ENCODE data around the gene PADI2. TPM values are rescaled to one million over a fixed set of nuclear protein-coding genes. Genes with fewer than 3 reads are reported as not detected.

Gene PADI2
- total and polyA plus RNA-seq, 9 of the 15 experiments (the other 6 are each of a cell fraction or from before 2014, with no cell fraction given): 0.01 to 0.11 (median 0.01) TPM; not detected in 5

DNA sequence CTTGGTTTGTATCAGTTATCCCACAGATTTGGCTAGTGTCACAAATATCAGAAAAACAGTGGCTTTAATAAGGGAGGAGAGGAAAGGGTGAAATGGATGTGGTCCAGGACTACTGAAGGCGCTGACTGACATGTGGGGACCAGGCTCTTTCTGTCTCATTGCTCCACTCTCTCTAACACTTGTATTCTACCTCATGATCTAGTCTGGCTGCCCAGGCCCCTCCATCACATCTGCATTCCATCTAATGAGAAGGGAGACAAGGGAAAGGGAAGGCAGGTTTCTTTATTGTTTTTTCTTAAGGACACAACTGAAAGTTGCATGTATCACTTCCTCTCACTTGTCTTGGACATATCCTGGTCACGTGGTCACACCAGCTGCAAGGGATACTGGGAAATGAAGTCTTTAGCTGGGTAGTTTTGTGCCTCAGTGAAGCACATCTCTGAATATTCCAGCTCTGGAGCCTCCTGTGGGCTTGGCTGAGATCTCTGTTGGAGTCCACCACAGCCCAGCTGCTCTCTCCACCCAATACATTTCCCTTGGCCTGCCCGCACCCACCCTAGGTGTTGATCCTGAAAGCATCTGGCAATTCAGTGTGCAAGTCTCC lies 42.0 kb upstream of the PADI2 start (continued):
- TF ChIP-seq, protein P1, sequence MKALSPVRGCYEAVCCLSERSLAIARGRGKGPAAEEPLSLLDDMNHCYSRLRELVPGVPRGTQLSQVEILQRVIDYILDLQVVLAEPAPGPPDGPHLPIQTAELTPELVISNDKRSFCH (CRISPR knock-in tag; IDR thresholded peaks at IDR 0.05): no peak
- TF ChIP-seq, protein P1 (tag; IDR thresholded peaks at IDR 0.05): no peak
- peak; percentile 83 for TF ChIP-seq HCFC1 (IDR thresholded peaks at IDR 0.05; ENCODE audit: low read depth, low read length)
- no peak for TF ChIP-seq JUN (IDR thresholded peaks at IDR 0.05; ENCODE audit: borderline replicate concordance, low read depth, low read length)
- TF ChIP-seq JUN (CRISPR knock-in tag; IDR thresholded peaks at IDR 0.05; ENCODE audit: borderline replicate concordance): no peak
- no peak for TF ChIP-seq ETV5 (CRISPR knock-in tag; IDR thresholded peaks at IDR 0.05; ENCODE audit: low read depth)
- peak; percentile 89 for TF ChIP-seq SPI1 (IDR thresholded peaks at IDR 0.05; ENCODE audit: borderline replicate concordance, low read depth, low read length)
- TF ChIP-seq, protein P2, sequence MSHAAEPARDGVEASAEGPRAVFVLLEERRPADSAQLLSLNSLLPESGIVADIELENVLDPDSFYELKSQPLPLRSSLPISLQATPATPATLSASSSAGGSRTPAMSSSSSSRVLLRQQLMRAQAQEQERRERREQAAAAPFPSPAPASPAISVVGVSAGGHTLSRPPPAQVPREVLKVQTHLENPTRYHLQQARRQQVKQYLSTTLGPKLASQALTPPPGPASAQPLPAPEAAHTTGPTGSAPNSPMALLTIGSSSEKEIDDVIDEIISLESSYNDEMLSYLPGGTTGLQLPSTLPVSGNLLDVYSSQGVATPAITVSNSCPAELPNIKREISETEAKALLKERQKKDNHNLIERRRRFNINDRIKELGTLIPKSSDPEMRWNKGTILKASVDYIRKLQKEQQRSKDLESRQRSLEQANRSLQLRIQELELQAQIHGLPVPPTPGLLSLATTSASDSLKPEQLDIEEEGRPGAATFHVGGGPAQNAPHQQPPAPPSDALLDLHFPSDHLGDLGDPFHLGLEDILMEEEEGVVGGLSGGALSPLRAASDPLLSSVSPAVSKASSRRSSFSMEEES (CRISPR knock-in tag; IDR thresholded peaks at IDR 0.05): peak; percentile 94
- TF ChIP-seq, protein P3, sequence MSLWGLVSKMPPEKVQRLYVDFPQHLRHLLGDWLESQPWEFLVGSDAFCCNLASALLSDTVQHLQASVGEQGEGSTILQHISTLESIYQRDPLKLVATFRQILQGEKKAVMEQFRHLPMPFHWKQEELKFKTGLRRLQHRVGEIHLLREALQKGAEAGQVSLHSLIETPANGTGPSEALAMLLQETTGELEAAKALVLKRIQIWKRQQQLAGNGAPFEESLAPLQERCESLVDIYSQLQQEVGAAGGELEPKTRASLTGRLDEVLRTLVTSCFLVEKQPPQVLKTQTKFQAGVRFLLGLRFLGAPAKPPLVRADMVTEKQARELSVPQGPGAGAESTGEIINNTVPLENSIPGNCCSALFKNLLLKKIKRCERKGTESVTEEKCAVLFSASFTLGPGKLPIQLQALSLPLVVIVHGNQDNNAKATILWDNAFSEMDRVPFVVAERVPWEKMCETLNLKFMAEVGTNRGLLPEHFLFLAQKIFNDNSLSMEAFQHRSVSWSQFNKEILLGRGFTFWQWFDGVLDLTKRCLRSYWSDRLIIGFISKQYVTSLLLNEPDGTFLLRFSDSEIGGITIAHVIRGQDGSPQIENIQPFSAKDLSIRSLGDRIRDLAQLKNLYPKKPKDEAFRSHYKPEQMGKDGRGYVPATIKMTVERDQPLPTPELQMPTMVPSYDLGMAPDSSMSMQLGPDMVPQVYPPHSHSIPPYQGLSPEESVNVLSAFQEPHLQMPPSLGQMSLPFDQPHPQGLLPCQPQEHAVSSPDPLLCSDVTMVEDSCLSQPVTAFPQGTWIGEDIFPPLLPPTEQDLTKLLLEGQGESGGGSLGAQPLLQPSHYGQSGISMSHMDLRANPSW (CRISPR knock-in tag; IDR thresholded peaks at IDR 0.05): no peak
- no peak for TF ChIP-seq OTX1 (CRISPR knock-in tag; IDR thresholded peaks at IDR 0.05)
- TF ChIP-seq CBFA2T3 (IDR thresholded peaks at IDR 0.05): no peak
- TF ChIP-seq, protein P4, sequence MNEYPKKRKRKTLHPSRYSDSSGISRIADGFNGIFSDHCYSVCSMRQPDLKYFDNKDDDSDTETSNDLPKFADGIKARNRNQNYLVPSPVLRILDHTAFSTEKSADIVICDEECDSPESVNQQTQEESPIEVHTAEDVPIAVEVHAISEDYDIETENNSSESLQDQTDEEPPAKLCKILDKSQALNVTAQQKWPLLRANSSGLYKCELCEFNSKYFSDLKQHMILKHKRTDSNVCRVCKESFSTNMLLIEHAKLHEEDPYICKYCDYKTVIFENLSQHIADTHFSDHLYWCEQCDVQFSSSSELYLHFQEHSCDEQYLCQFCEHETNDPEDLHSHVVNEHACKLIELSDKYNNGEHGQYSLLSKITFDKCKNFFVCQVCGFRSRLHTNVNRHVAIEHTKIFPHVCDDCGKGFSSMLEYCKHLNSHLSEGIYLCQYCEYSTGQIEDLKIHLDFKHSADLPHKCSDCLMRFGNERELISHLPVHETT (CRISPR knock-in tag; conservative IDR thresholded peaks at IDR 0.05 in 1 of 2, IDR thresholded peaks at IDR 0.05 in 1 of 2): no peak
- peak; percentile 28; the same call in 1 of the 2 replicates for TF ChIP-seq NR2C1 (IDR thresholded peaks at IDR 0.05)
- no peak for TF ChIP-seq NR2C1 (tag; IDR thresholded peaks at IDR 0.05)
- no peak for TF ChIP-seq SLC30A9 (CRISPR knock-in tag; IDR thresholded peaks at IDR 0.05)
- no peak for TF ChIP-seq EGR1 (conservative IDR thresholded peaks at IDR 0.05)
- TF ChIP-seq HNRNPL (IDR thresholded peaks at IDR 0.05; ENCODE audit: low read depth, low read length): no peak
- TF ChIP-seq ERF (CRISPR knock-in tag; IDR thresholded peaks at IDR 0.05): no peak
- TF ChIP-seq WHSC1 (IDR thresholded peaks at IDR 0.05; ENCODE audit: low read length): no peak
- TF ChIP-seq, protein P5, sequence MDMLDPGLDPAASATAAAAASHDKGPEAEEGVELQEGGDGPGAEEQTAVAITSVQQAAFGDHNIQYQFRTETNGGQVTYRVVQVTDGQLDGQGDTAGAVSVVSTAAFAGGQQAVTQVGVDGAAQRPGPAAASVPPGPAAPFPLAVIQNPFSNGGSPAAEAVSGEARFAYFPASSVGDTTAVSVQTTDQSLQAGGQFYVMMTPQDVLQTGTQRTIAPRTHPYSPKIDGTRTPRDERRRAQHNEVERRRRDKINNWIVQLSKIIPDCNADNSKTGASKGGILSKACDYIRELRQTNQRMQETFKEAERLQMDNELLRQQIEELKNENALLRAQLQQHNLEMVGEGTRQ (CRISPR knock-in tag; IDR thresholded peaks at IDR 0.05): peak; percentile 92
- TF ChIP-seq PRPF4 (IDR thresholded peaks at IDR 0.05; ENCODE audit: insufficient read depth, low read depth, low read length, poor library complexity, severe bottlenecking): no peak
- no peak for TF ChIP-seq ZNF140 (CRISPR knock-in tag; IDR thresholded peaks at IDR 0.05)
- TF ChIP-seq RBM25 (IDR thresholded peaks at IDR 0.05; ENCODE audit: low read depth, low read length, severe bottlenecking): peak; percentile 73
